Gastrocnemius medialis (tissue), 4 donors: ENCODE data around the gene DDIT3.

Source experiments
- POLR2A ChIP-seq, 2 donors: fragments of 450-650 bp; IDR thresholded peaks; one replicate each; pipeline ENCODE4 v1.6.1; 2017; ENCODE audit warnings: antibody characterized with exemption in 2 of 2, mild to moderate bottlenecking in 2 of 2, moderate library complexity in 2 of 2
- TF ChIP-seq, protein P1 (sequence below), 5 experiments: fragments of 450-650 bp in 3 of 5; fragments of 200-600 bp in 2 of 5; sonication (generic) in 2 of 5; IDR thresholded peaks in 4 of 5; conservative IDR thresholded peaks in 1 of 5; 1 replicate in 4 of 5; 2 replicates in 1 of 5; pipeline ENCODE4 v1.5.1; 2016 to 2019; ENCODE audit warnings: antibody characterized with exemption in 5 of 5, mild to moderate bottlenecking in 3 of 5, moderate library complexity in 3 of 5

DNA sequence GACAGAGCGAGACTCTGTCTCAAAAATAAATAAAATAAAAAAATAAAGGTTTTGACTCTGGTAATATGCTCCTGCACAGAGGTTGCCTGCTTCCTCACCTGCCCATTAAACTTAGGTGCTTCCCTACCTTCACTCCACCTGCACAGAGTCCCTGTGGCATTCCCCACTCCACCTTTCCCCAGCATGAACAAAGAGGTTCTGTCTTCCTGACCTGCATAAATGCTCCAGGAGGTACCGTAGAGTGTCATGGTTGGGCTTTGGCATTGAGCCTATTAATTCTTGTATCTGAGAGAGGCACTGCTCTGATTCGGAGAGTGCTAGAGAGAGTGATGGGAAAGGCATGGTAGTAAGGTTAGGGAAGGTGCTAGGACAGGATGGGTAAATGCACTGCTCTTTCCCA, 46.9 kb downstream of the DDIT3 start:
- TF ChIP-seq, protein P1, sequence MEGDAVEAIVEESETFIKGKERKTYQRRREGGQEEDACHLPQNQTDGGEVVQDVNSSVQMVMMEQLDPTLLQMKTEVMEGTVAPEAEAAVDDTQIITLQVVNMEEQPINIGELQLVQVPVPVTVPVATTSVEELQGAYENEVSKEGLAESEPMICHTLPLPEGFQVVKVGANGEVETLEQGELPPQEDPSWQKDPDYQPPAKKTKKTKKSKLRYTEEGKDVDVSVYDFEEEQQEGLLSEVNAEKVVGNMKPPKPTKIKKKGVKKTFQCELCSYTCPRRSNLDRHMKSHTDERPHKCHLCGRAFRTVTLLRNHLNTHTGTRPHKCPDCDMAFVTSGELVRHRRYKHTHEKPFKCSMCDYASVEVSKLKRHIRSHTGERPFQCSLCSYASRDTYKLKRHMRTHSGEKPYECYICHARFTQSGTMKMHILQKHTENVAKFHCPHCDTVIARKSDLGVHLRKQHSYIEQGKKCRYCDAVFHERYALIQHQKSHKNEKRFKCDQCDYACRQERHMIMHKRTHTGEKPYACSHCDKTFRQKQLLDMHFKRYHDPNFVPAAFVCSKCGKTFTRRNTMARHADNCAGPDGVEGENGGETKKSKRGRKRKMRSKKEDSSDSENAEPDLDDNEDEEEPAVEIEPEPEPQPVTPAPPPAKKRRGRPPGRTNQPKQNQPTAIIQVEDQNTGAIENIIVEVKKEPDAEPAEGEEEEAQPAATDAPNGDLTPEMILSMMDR (IDR thresholded peaks at IDR 0.05 in 4 of 5, conservative IDR thresholded peaks at IDR 0.05 in 1 of 5): no peak
- TF ChIP-seq POLR2A (IDR thresholded peaks at IDR 0.05): no peak
